ENCODE results near the gene CCDC134.

DNA sequence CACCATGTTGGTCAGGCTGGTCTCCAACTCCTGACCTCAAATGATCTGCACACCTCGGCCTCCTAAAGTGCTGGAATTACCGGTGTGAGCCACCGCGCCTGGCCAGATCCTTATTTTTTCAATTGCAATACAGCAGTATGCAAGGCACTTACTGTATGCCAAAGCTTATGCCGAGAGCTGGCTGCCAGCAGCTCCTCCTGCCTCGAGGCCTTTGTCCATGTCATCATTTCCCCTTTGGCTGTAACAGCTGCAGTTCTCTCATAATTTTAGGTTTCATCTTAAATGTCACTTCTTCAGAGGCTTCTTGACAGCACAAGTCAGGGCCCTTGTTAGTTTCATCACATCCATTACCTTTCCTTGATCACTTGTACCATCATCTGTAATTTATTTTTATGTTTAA is 30.9 kb downstream of the CCDC134 start:
- TF ChIP-seq, protein P1, sequence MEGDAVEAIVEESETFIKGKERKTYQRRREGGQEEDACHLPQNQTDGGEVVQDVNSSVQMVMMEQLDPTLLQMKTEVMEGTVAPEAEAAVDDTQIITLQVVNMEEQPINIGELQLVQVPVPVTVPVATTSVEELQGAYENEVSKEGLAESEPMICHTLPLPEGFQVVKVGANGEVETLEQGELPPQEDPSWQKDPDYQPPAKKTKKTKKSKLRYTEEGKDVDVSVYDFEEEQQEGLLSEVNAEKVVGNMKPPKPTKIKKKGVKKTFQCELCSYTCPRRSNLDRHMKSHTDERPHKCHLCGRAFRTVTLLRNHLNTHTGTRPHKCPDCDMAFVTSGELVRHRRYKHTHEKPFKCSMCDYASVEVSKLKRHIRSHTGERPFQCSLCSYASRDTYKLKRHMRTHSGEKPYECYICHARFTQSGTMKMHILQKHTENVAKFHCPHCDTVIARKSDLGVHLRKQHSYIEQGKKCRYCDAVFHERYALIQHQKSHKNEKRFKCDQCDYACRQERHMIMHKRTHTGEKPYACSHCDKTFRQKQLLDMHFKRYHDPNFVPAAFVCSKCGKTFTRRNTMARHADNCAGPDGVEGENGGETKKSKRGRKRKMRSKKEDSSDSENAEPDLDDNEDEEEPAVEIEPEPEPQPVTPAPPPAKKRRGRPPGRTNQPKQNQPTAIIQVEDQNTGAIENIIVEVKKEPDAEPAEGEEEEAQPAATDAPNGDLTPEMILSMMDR (tag by site-specific recombination; IDR thresholded peaks at IDR 0.05), result no peak
- TF ChIP-seq ZNF785 (tag by site-specific recombination; IDR thresholded peaks at IDR 0.05) (no peak), ZNF76 (tag by site-specific recombination; IDR thresholded peaks at IDR 0.05; ENCODE audit: borderline replicate concordance, low read depth) (no peak), ZFP69B (tag by site-specific recombination; IDR thresholded peaks at IDR 0.05) (no peak), MEIS1 (CRISPR knock-in tag; IDR thresholded peaks at IDR 0.05; ENCODE audit: borderline replicate concordance) (no peak), ZNF670 (tag by site-specific recombination; IDR thresholded peaks at IDR 0.05; ENCODE audit: low read depth) (no peak), ZNF707 (tag by site-specific recombination; IDR thresholded peaks at IDR 0.05) (no peak)
- TF ChIP-seq, protein P2, sequence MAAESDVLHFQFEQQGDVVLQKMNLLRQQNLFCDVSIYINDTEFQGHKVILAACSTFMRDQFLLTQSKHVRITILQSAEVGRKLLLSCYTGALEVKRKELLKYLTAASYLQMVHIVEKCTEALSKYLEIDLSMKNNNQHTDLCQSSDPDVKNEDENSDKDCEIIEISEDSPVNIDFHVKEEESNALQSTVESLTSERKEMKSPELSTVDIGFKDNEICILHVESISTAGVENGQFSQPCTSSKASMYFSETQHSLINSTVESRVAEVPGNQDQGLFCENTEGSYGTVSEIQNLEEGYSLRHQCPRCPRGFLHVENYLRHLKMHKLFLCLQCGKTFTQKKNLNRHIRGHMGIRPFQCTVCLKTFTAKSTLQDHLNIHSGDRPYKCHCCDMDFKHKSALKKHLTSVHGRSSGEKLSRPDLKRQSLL (tag by site-specific recombination; IDR thresholded peaks at IDR 0.05), result no peak
- TF ChIP-seq, protein P3, sequence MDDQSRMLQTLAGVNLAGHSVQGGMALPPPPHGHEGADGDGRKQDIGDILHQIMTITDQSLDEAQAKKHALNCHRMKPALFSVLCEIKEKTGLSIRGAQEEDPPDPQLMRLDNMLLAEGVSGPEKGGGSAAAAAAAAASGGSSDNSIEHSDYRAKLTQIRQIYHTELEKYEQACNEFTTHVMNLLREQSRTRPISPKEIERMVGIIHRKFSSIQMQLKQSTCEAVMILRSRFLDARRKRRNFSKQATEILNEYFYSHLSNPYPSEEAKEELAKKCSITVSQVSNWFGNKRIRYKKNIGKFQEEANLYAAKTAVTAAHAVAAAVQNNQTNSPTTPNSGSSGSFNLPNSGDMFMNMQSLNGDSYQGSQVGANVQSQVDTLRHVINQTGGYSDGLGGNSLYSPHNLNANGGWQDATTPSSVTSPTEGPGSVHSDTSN (CRISPR knock-in tag; IDR thresholded peaks at IDR 0.05), result no peak

Data from HEK293 (cell line).